Testis (tissue), 2 donors: Measurements from ENCODE around the gene RP9.

Experiments used
- CTCF ChIP-seq, 3 experiments: fragments of 450-650 bp in 2 of 3; fragments of 200-600 bp in 1 of 3; sonication (generic) in 1 of 3; IDR thresholded peaks; one replicate each; pipeline ENCODE4 v1.5.1; 2016 to 2019; ENCODE audit warnings: antibody characterized with exemption in 3 of 3, mild to moderate bottlenecking in 2 of 3, moderate library complexity in 1 of 3
- POLR2A ChIP-seq: fragments of 450-650 bp; IDR thresholded peaks from one replicate; pipeline ENCODE4 v1.6.1; 2017; ENCODE audit warnings: antibody characterized with exemption, mild to moderate bottlenecking, moderate library complexity

- TF ChIP-seq CTCF (IDR thresholded peaks at IDR 0.05) (no peak), POLR2A (no peak)
Observed at GRCh38 chr7:33067921-33068320, 41.3 kb downstream of the RP9 start.
